ENCODE measurements around the gene PLA2G4F.

PLA2G4F gene

GRCh38 chr15:42163947-42164550, 7.6 kb upstream of the PLA2G4F start:
- DNase-seq, result no peak

GRCh38 chr15:42163291-42163690, 6.9 kb upstream of the PLA2G4F start:
- DNase-seq, result no peak

- DNase-seq, result no peak
Observed at GRCh38 chr15:42160136-42160535, 3.7 kb upstream of the PLA2G4F start.

- no peak for DNase-seq
Observed at GRCh38 chr15:42159381-42160015, 3.1 kb upstream of the PLA2G4F start.

GRCh38 chr15:42158941-42159340, 2.5 kb upstream of the PLA2G4F start:
- no peak for DNase-seq

GRCh38 chr15:42157981-42158765, 1.7 kb upstream of the PLA2G4F start:
- DNase-seq, result no peak

- DNase-seq, result no peak
Observed at GRCh38 chr15:42157381-42157780, 945 bp upstream of the PLA2G4F start.

- DNase-seq, result no peak
Observed at GRCh38 chr15:42155546-42156242, 742 bp downstream of the PLA2G4F start.

GRCh38 chr15:42154956-42155355, 1.5 kb downstream of the PLA2G4F start:
- no peak for DNase-seq

- no peak for DNase-seq
Observed at GRCh38 chr15:42154212-42154941, 2.1 kb downstream of the PLA2G4F start.

GRCh38 chr15:42153874-42154211, 2.6 kb downstream of the PLA2G4F start:
- no peak for DNase-seq

GRCh38 chr15:42152921-42153698, 3.3 kb downstream of the PLA2G4F start:
- DNase-seq, result no peak

- no peak for DNase-seq
Observed at GRCh38 chr15:42152196-42152920, 4.1 kb downstream of the PLA2G4F start.

- DNase-seq, result no peak
Observed at GRCh38 chr15:42151736-42152135, 4.7 kb downstream of the PLA2G4F start.

GRCh38 chr15:42151141-42151561, 5.3 kb downstream of the PLA2G4F start:
- DNase-seq, result no peak

- no peak for DNase-seq
Observed at GRCh38 chr15:42150219-42150970, 6.0 kb downstream of the PLA2G4F start.

- no peak for DNase-seq
Observed at GRCh38 chr15:42149493-42150218, 6.8 kb downstream of the PLA2G4F start.

- DNase-seq, result no peak
Observed at GRCh38 chr15:42148808-42149492, 7.5 kb downstream of the PLA2G4F start.

- no peak for DNase-seq
Observed at GRCh38 chr15:42147431-42147735, 9.1 kb downstream of the PLA2G4F start.

All from NCI-H524 treated with DMSO at 0.1 percent for 48 hours (cell line).